Calu3 (cell line): ENCODE measurements around the gene C2CD3. TPM values are rescaled to one million over a fixed set of nuclear protein-coding genes. Genes with fewer than 3 reads are reported as not detected.

Experiments
- BruUV-seq: library from RNA; stranded (reverse); fragments of 400-500 nt; replicated peaks from 2 replicates; lab custom pipeline; 2021; lab: Mats Ljungman, UMichigan
- CTCF ChIA-PET: fragments of 300-600 bp; sonication (Branson Sonifier 250); formaldehyde crosslinking; loops from one replicate; lab custom pipeline; 2022; ENCODE audit warnings: antibody characterized with exemption; lab: Charles Lee
- DNase-seq: peaks from one replicate; pipeline ENCODE4 v3.0.0; 2022
- H3K27ac Mint-ChIP-seq: one replicate; pipeline ENCODE4 v1.8.0; 2022; ENCODE audit warnings: mixed read lengths; ENCODE audit not compliant: unreplicated experiment
- H3K27me3 Mint-ChIP-seq: one replicate; pipeline ENCODE4 v1.8.0; 2022; ENCODE audit warnings: mixed read lengths; ENCODE audit not compliant: unreplicated experiment
- H3K36me3 Mint-ChIP-seq: one replicate; pipeline ENCODE4 v1.8.0; 2022; ENCODE audit warnings: mild to moderate bottlenecking, moderate library complexity, mixed read lengths; ENCODE audit not compliant: insufficient read depth, unreplicated experiment
- H3K4me1 Mint-ChIP-seq: one replicate; pipeline ENCODE4 v1.8.0; 2022; ENCODE audit warnings: mild to moderate bottlenecking, low read depth, mixed read lengths; ENCODE audit not compliant: unreplicated experiment
- H3K4me3 Mint-ChIP-seq: one replicate; pipeline ENCODE4 v1.8.0; 2022; ENCODE audit warnings: mild to moderate bottlenecking, low read depth, moderate library complexity, mixed read lengths; ENCODE audit not compliant: unreplicated experiment
- H3K9me3 Mint-ChIP-seq: one replicate; pipeline ENCODE4 v1.8.0; 2022; ENCODE audit warnings: low read depth, mixed read lengths; ENCODE audit not compliant: unreplicated experiment
- CTCF ChIP-seq: fragments of 200-600 bp; IDR thresholded peaks from one replicate; pipeline ENCODE4 v1.8.0; 2022; ENCODE audit warnings: antibody characterized with exemption; ENCODE audit not compliant: unreplicated experiment
- intact Hi-C: fragments of 100-400 bp; cut with micrococcal nuclease; formaldehyde crosslinking; loops from one replicate; pipeline ENCODE4 v1.10.0; 2022; ENCODE audit not compliant: unreplicated experiment
- total RNA-seq: library from RNA; stranded (reverse); gene quantifications from 2 replicates; pipeline ENCODE4 v1.2.3, GENCODE V29; 2022

The C2CD3 gene
- total RNA-seq, 1 experiment from 2014 or later = 26.9 TPM

GRCh38 chr11:74196781-74197486 lies 26.1 kb upstream of the C2CD3 start:
- TF ChIP-seq CTCF = no peak
- Mint-ChIP-seq H3K27me3 (no peaks in the 10 kb centered on the region), H3K4me3 (no peak overlapping the region), H3K4me1 (no peaks in the 10 kb centered on the region), H3K9me3 (no peaks in the 10 kb centered on the region), H3K36me3 (no peaks in the 10 kb centered on the region), H3K27ac (no peak overlapping the region)
- intact Hi-C loops = no loop called here
- no TSS peak for BruUV-seq
- CTCF ChIA-PET = no interaction called here
- DNase-seq = no peak

- Mint-ChIP-seq H3K27ac (no peak overlapping the region), H3K4me1 (no peaks in the 10 kb centered on the region), H3K27me3 (no peaks in the 10 kb centered on the region), H3K4me3 (no peak overlapping the region), H3K36me3 (no peaks in the 10 kb centered on the region), H3K9me3 (no peaks in the 10 kb centered on the region)
- no peak for DNase-seq
- no peak for TF ChIP-seq CTCF
- intact Hi-C loops = no loop called here
- no TSS peak for BruUV-seq
- CTCF ChIA-PET = interaction anchor here (1.1 kb wide), 1 partner anchor 13 kb away, joined by 3 read pairs; no protein-coding TSS in a partner anchor
Observed at GRCh38 chr11:74195828-74196227, 25.0 kb upstream of the C2CD3 start.

- no peak overlapping the region for H3K4me3 Mint-ChIP-seq
- no peaks in the 10 kb centered on the region for H3K4me1 Mint-ChIP-seq
- no peak overlapping the region for H3K27ac Mint-ChIP-seq
- TF ChIP-seq CTCF = no peak
- no peaks in the 10 kb centered on the region for H3K9me3 Mint-ChIP-seq
- H3K36me3 Mint-ChIP-seq = no peaks in the 10 kb centered on the region
- intact Hi-C loops = no loop called here
- no peak for DNase-seq
- CTCF ChIA-PET = interaction anchor here (1.4 kb wide), 1 partner anchor 15 kb away, joined by 7 read pairs; the partner anchor contains the start of genes C2CD3 and PPME1
- H3K27me3 Mint-ChIP-seq = no peaks in the 10 kb centered on the region
- BruUV-seq = no TSS peak
Observed at GRCh38 chr11:74185695-74186094, 14.9 kb upstream of the C2CD3 start.

- no peaks in the 10 kb centered on the region for H3K4me1 Mint-ChIP-seq
- no peaks in the 10 kb centered on the region for H3K36me3 Mint-ChIP-seq
- no TSS peak for BruUV-seq
- H3K9me3 Mint-ChIP-seq = no peaks in the 10 kb centered on the region
- CTCF ChIA-PET = interaction anchor here (1.4 kb wide), 1 partner anchor 14 kb away, joined by 7 read pairs; the partner anchor contains the start of genes C2CD3 and PPME1
- DNase-seq = no peak
- TF ChIP-seq CTCF = no peak
- no peak overlapping the region for H3K27ac Mint-ChIP-seq
- intact Hi-C loops = no loop called here
- no peaks in the 10 kb centered on the region for H3K27me3 Mint-ChIP-seq
- no peak overlapping the region for H3K4me3 Mint-ChIP-seq
Observed at GRCh38 chr11:74185285-74185684, 14.5 kb upstream of the C2CD3 start.
